HG03342 (cell line): Measurements from ENCODE around the gene HIC1.
"Not testable (repeated sequence)": the region's sequence is repeated elsewhere in the genome, so short reads cannot be mapped to it uniquely, and the experiment has no call there.

ENCODE experiments used
- ATAC-seq: cut with Tn5 transposase; IDR thresholded peaks from one replicate; pipeline ENCODE4 v1.9.1; 2021; ENCODE audit warnings: mild to moderate bottlenecking, moderate library complexity; ENCODE audit not compliant: unreplicated experiment

The HIC1 gene

DNA sequence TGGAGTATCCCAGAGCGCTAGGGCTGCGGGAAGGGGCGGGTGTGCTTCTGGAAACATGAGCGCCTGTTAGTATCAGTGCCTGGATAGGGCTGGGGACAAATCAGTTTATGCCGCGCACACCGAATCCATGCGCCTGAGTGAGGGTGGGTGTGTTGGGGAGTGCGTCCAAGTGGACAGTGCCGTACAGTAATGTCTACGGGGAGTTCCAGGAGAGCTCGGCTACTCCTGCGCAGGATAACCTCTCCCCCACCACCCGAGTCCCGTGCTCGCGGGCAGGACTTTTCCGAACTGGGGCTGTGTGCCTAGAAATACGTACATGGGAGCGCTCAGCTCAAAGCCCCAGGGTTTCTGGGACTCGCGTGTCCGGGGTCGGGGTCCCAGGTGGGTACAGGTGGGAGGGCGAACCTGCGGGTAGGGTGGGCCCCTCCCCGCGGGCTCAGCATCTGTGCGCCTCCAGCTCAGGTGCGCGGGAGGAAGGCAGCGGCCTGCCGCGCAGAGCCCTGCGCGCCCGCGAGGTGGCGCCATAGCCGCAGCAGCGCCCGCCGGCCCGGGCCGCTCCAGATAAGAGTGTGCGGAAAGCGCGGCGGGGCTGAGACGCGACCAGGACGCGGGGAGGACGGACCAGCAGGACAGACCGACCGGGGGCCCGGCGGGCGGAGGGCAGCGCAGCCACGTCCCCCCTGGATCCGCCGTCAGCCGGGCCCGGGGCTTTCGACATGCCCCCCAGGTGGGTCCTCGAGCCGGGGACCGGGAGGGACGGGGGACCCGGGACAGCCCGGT lies at the start of gene HIC1:
Gene HIC1 (plus strand): TSS at position 592 of the 780 bp plus-strand sequence. CDS start 1,588 bp downstream, outside the sequence.
- no peak for ATAC-seq

- ATAC-seq, result no peak
These were observed 46.4 kb upstream of the HIC1 start for GRCh38 chr17:2008332-2009126.

- no peak for ATAC-seq
These were observed 45.2 kb upstream of the HIC1 start for GRCh38 chr17:2009737-2010136.

DNA sequence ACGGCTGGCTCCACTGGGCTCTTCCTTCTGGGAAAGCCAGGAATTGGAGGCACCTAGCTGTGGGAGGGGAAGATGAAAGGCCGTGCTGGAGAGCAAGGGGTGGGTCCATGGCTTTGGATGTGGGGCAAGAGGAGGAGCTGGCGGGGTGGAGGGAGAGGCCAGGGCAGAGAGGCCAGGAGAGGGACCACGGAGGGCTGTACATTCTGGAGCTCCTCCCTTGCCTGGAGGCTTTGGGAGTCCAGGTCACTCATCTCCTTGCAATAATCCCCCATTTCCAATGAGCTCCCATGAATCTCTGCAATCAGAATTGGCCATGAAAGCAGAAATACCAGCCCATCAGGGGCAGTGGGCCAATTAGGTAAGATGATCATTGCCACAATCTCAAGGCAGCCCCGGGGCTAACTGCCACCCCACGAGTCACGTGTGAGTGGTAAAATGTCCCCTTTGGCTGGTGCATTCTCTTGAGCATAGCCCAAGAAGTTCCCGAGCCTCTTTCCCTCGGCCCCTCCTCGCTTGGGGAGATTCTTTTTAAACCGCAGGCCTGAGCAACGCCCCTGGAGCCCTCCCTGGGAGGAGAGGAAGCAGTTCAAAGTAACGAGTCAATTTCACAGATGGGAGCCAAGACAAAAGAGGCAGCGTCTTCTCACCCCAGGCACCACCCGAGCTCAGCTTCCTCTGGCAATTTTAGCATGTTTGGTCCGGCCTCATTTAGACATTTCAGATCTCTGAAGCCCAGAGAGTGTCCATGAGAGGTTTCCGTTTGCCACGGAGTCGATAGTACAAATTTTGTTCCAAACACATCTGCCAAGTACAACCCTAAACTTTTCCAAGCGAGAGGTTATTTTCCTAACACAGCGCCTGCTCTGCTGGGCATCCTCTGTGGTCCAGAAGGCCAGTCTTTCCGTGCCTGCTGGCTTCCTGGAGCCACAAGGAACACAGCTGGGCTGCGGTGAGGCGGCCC lies 43.2 kb upstream of the HIC1 start:
- ATAC-seq, result no peak

GRCh38 chr17:2012499-2012898 lies 42.4 kb upstream of the HIC1 start:
- ATAC-seq, result no peak

DNA sequence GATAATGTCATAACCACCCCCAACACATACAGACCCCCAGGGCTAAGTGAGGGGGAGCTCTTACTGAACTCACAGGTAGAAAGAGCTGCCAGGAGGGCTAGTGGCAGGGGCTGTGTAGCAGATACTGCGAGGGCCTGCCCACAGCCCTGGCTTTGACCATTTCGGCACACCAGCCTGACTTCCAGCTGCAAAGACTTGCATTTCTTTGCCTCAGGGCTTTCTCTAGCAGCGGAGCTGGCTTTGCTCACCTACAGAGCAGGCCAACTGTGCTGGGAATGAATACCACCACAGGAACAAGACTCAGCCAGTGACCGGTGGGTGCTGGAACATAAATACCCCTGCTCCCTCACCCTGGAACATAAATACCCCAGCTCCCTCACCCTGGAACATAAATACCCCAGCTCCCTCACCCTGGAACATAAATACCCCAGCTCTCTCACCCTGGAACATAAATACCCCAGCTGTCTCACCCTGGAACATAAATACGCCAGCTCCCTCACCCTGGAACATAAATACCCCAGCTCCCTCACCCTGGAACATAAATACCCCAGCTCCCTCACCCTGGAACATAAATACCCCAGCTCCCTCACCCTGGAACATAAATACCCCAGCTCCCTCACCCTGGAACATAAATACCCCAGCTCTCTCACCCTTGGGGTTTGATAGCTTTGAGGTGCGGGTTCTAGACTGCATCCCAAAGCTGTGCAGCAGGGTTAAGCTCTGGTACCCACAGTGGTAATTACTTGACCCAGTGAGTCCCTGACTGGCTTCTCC lies 41.5 kb upstream of the HIC1 start:
- not testable (repeated sequence) for ATAC-seq

GRCh38 chr17:2013994-2014317 lies 40.9 kb upstream of the HIC1 start:
- ATAC-seq, result no peak

GRCh38 chr17:2015314-2015713 lies 39.6 kb upstream of the HIC1 start:
- ATAC-seq, result no peak

- ATAC-seq, result no peak
These were observed 38.4 kb upstream of the HIC1 start for GRCh38 chr17:2016494-2016893.

GRCh38 chr17:2017274-2017941 lies 37.5 kb upstream of the HIC1 start:
- no peak for ATAC-seq

GRCh38 chr17:2018716-2019510 lies 36.0 kb upstream of the HIC1 start:
- no peak for ATAC-seq

DNA sequence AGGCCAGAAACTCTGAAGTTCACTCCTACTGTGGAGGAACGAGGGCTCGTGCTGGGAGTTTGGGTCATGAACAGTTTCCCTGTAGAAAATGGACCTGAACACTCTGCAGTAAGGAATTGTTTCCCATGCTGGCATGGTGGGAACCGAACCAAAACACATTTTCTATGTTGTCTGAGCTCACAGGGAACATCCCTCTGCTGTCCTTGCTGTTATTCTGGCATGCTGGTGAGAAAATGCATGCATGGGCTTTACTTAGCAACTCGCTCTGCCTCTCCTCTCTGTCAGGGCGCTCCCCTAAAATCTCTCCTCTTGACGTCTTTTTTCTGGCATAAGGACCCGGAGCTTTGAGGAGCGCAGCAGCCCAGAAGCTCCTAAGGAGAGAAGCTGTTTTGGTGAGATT lies 35.2 kb upstream of the HIC1 start:
- no peak for ATAC-seq

GRCh38 chr17:2020721-2021120 lies 34.2 kb upstream of the HIC1 start:
- no peak for ATAC-seq

DNA sequence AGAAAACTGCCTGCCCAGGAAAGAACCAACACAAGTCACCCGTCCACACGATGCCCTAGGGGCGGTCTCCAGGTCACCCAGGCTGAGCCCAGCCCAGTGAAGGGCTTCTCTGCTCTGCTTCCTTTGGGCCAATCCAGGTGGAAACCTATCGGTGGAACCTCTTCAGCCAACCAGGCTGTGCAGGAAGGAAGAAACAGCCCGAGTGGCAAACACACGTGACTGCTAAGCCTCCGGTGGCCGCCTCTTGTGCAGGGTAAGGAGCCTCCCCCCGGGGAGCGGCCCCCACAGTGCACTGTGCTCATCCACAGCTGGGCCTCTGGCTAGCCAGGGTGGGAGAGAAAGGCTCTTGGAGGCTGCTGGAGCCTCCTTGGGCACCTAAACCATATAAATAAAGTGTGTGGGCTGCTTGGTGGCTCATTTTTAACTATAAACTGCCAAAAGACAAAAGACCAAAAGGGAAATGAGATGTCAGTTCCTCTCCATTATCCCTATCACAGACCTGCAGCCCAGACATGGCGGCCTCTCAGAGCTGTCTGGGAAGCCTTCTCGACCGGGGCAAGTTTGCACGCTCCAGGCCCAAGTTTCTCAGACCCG lies 32.2 kb upstream of the HIC1 start:
- no peak for ATAC-seq

DNA sequence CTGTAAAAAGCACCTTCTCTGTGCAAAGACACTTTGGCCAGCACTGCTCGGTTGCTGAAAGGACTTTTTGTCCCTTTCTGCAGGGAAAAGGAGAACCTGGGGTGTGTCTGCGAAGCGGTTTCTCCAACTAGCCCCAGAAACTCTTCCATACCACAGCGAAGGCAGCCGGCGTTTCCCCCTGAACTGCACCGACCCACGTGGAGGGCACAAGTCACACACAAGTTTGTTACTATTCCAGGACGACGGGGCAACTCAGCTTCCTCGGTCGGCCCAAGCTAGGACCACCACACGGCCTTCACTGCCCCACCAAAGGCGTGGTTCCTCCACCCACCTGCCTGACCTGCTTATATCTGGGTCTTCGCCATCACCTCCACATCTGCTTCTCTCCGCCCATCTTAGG lies 31.6 kb upstream of the HIC1 start:
- no peak for ATAC-seq

DNA sequence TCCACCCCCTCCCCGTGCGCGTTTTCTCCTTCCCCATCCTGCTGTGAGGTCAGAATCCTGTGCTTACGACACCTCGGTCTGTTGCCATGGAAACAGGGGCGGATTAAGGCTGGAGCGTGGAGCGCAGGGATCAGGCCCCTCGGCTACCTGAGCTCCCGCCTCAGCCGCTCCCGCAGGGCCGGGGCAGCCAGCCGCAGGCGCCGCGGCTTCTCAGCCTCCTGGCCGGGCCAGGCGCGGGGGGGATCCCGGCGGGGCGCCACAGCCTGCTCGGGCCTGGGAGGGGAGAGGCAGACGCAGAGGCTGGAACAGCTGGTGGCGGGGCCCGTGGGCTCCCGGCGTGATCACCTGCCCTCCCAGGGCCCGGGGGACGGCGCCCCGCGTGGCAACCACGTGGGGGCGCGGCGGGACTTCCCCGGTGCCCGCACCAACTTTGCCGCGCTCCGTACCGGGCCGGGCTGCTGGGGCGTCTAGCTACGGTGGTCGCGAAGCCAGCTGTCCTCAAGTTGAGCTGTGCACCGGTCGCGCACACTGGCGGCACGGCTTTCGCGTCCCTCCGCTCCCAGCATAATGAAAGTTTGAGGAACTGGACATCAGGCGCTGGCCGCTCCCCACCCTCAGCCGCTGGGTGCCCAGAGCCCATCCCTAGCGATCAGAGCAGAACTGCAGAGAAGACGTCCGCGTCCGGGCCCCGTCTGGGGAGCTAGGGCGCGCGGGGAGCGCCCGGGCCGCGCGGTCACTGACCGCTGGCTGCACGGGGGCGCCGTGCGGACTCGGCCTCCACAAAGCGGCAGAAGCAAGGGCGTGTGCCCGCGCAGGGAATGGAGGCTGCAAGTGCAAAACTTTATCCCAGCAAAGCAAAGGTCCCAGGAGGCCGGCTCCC lies 31.0 kb upstream of the HIC1 start:
- no peak for ATAC-seq

- ATAC-seq, result no peak
These were observed 30.2 kb upstream of the HIC1 start for GRCh38 chr17:2024572-2025219.
